PC-3 (cell line): Measurements from ENCODE around the gene LSP1. TPM values are rescaled to one million over a fixed set of nuclear protein-coding genes. Genes with fewer than 3 reads are reported as not detected.
"Not testable (repeated sequence)": the region's sequence is repeated elsewhere in the genome, so short reads cannot be mapped to it uniquely, and the experiment has no call there.

Source experiments
- ATAC-seq: fragments of 200-7000 bp; cut with Tn5 transposase; 2 replicates; pipeline ENCODE4 v1.9.1; 2020; ENCODE audit warnings: mild to moderate bottlenecking, moderate library complexity
- BruUV-seq: library from RNA; stranded (reverse); fragments of 400-500 nt; replicated peaks from 2 replicates; lab custom pipeline; 2021; lab: Mats Ljungman, UMichigan
- CTCF ChIA-PET: fragments of 300-600 bp; sonication (Branson Sonifier 250); formaldehyde crosslinking; loops from one replicate; lab custom pipeline; 2022; ENCODE audit warnings: antibody characterized with exemption; lab: Charles Lee
- POLR2A ChIA-PET: fragments of 300-600 bp; sonication (Branson Sonifier 250); formaldehyde crosslinking; loops from one replicate; lab custom pipeline; 2022; ENCODE audit warnings: antibody characterized with exemption; ENCODE audit not compliant: unreplicated experiment; lab: Charles Lee
- DNase-seq: peaks from one replicate; pipeline ENCODE4 v3.0.0-alpha.2; 2015
- H2AFZ ChIP-seq: fragments of 300-600 bp; sonication (generic); 2 replicates; pipeline ENCODE4 v1.6.0; 2016; ENCODE audit warnings: antibody characterized with exemption, low read length
- H3F3A ChIP-seq: fragments of 300-600 bp; sonication (generic); one replicate; pipeline ENCODE4 v1.6.0; 2017; ENCODE audit warnings: antibody characterized with exemption, low read length, control low read depth, mild to moderate bottlenecking; ENCODE audit not compliant: unreplicated experiment
- H3K27ac ChIP-seq: fragments of 300-600 bp; sonication (generic); 2 replicates; pipeline ENCODE4 v1.5.1; 2016; ENCODE audit warnings: mild to moderate bottlenecking, low read length
- H3K27me3 ChIP-seq: fragments of 300-600 bp; sonication (generic); 2 replicates; pipeline ENCODE4 v1.6.1; 2016; ENCODE audit warnings: low read length, mixed read lengths
- H3K36me3 ChIP-seq: fragments of 300-600 bp; sonication (generic); 2 replicates; pipeline ENCODE4 v1.6.1; 2016; ENCODE audit warnings: low read depth, mixed run types, low read length, mixed read lengths
- H3K4me1 ChIP-seq: fragments of 300-600 bp; sonication (generic); 2 replicates; pipeline ENCODE4 v1.5.1; 2016; ENCODE audit warnings: low read length; ENCODE audit not compliant: insufficient read depth
- H3K4me2 ChIP-seq: fragments of 300-600 bp; sonication (generic); 2 replicates; pipeline ENCODE4 v1.6.0; 2016; ENCODE audit warnings: low read length
- H3K4me3 ChIP-seq: fragments of 300-600 bp; sonication (generic); 2 replicates; pipeline ENCODE4 v1.5.1; 2016; ENCODE audit warnings: mild to moderate bottlenecking, low read length, mixed read lengths
- H3K79me2 ChIP-seq: fragments of 300-600 bp; sonication (generic); 2 replicates; pipeline ENCODE4 v1.6.1; 2017; ENCODE audit warnings: low read length, mixed read lengths
- H3K9ac ChIP-seq: fragments of 300-600 bp; sonication (generic); 2 replicates; pipeline ENCODE4 v1.6.0; 2016; ENCODE audit warnings: mild to moderate bottlenecking, low read length
- H3K9me2 ChIP-seq: fragments of 300-600 bp; sonication (generic); replicated peaks from 2 replicates; pipeline ENCODE4 v1.6.1; 2016; ENCODE audit warnings: mixed run types, low read length, mixed read lengths
- H3K9me3 ChIP-seq: fragments of 300-600 bp; sonication (generic); 2 replicates; pipeline ENCODE4 v1.6.1; 2016; ENCODE audit warnings: low read length, mixed read lengths
- H4K20me1 ChIP-seq: fragments of 300-600 bp; sonication (generic); 2 replicates; pipeline ENCODE4 v1.6.1; 2016; ENCODE audit warnings: low read length, mixed read lengths
- EZH2 ChIP-seq: fragments of 300-600 bp; sonication (generic); IDR thresholded peaks from one replicate; pipeline ENCODE4 v1.6.1; 2017; ENCODE audit warnings: antibody characterized with exemption, mild to moderate bottlenecking, low read length; ENCODE audit not compliant: unreplicated experiment
- EZH2phosphoT487 ChIP-seq: fragments of 300-600 bp; sonication (generic); IDR thresholded peaks from 2 replicates; pipeline ENCODE4 v1.6.1; 2018; ENCODE audit warnings: mild to moderate bottlenecking, antibody characterized with exemption, low read length, borderline replicate concordance
- intact Hi-C: fragments of 100-400 bp; cut with micrococcal nuclease; formaldehyde crosslinking; loops from 2 replicates; pipeline ENCODE4 v1.9.0; 2023
- total RNA-seq: library from RNA; depleted of rRNA; stranded (reverse); fragments of >200 nt; gene quantifications from 2 replicates; pipeline ENCODE4 v1.2.3, GENCODE V29; 2014
- TF ChIP-seq, protein P1 (sequence below): fragments of 300-600 bp; sonication (generic); conservative IDR thresholded peaks from 2 replicates; pipeline ENCODE4 v1.5.1; 2017; ENCODE audit warnings: antibody characterized with exemption, low read depth, mild to moderate bottlenecking, low read length

The LSP1 gene
- total RNA-seq, 1 experiment from 2014 or later: not detected

GRCh38 chr11:1873048-1873812, 20.3 kb downstream of the LSP1 start:
- no peaks in the 10 kb centered on the region for H3K4me1 ChIP-seq
- no peak overlapping the region for H2AFZ ChIP-seq
- TF ChIP-seq, protein P1, sequence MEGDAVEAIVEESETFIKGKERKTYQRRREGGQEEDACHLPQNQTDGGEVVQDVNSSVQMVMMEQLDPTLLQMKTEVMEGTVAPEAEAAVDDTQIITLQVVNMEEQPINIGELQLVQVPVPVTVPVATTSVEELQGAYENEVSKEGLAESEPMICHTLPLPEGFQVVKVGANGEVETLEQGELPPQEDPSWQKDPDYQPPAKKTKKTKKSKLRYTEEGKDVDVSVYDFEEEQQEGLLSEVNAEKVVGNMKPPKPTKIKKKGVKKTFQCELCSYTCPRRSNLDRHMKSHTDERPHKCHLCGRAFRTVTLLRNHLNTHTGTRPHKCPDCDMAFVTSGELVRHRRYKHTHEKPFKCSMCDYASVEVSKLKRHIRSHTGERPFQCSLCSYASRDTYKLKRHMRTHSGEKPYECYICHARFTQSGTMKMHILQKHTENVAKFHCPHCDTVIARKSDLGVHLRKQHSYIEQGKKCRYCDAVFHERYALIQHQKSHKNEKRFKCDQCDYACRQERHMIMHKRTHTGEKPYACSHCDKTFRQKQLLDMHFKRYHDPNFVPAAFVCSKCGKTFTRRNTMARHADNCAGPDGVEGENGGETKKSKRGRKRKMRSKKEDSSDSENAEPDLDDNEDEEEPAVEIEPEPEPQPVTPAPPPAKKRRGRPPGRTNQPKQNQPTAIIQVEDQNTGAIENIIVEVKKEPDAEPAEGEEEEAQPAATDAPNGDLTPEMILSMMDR: no peak
- no peak for TF ChIP-seq EZH2phosphoT487
- TF ChIP-seq EZH2: no peak
- H3K4me3 ChIP-seq: no peak overlapping the region
- no peaks in the 10 kb centered on the region for H3F3A ChIP-seq
- no peak overlapping the region for H3K4me2 ChIP-seq
- POLR2A ChIA-PET: no interaction called here
- no peaks in the 10 kb centered on the region for H3K79me2 ChIP-seq
- peaks cover 28% of the 10 kb centered on the region for H3K27me3 ChIP-seq
- ATAC-seq (no peak), DNase-seq (no peak)
- no peak overlapping the region for H3K27ac ChIP-seq
- H3K9ac ChIP-seq: no peak overlapping the region
- H3K36me3 ChIP-seq: no peaks in the 10 kb centered on the region
- CTCF ChIA-PET: no interaction called here
- H3K9me3 ChIP-seq: no peaks in the 10 kb centered on the region
- H3K9me2 ChIP-seq: no peaks in the 10 kb centered on the region
- intact Hi-C loops: no loop called here
- no peaks in the 10 kb centered on the region for H4K20me1 ChIP-seq
- BruUV-seq: no TSS peak

GRCh38 chr11:1873813-1874150, 20.9 kb downstream of the LSP1 start:
- H3F3A ChIP-seq, H3K4me1 ChIP-seq, intact Hi-C loops, ATAC-seq, POLR2A ChIA-PET, H3K4me3 ChIP-seq, DNase-seq, H4K20me1 ChIP-seq, BruUV-seq, H3K9ac ChIP-seq, H3K27ac ChIP-seq, H3K79me2 ChIP-seq, H3K9me2 ChIP-seq, H3K36me3 ChIP-seq, H3K4me2 ChIP-seq, H2AFZ ChIP-seq, H3K9me3 ChIP-seq, CTCF ChIA-PET: not testable (repeated sequence)
- peaks cover 22% of the 10 kb centered on the region for H3K27me3 ChIP-seq

GRCh38 chr11:1874441-1875092, 21.7 kb downstream of the LSP1 start:
- H3K4me3 ChIP-seq, H3K27ac ChIP-seq, intact Hi-C loops, H3K9ac ChIP-seq, H3K79me2 ChIP-seq, H4K20me1 ChIP-seq, CTCF ChIA-PET, H2AFZ ChIP-seq, BruUV-seq, H3K9me3 ChIP-seq, ATAC-seq, POLR2A ChIA-PET, H3K36me3 ChIP-seq, H3K9me2 ChIP-seq, DNase-seq, H3K4me2 ChIP-seq, H3K4me1 ChIP-seq, H3F3A ChIP-seq: not testable (repeated sequence)
- peaks cover 14% of the 10 kb centered on the region for H3K27me3 ChIP-seq
